Measurements from ENCODE around the gene EIF3A.

DNA sequence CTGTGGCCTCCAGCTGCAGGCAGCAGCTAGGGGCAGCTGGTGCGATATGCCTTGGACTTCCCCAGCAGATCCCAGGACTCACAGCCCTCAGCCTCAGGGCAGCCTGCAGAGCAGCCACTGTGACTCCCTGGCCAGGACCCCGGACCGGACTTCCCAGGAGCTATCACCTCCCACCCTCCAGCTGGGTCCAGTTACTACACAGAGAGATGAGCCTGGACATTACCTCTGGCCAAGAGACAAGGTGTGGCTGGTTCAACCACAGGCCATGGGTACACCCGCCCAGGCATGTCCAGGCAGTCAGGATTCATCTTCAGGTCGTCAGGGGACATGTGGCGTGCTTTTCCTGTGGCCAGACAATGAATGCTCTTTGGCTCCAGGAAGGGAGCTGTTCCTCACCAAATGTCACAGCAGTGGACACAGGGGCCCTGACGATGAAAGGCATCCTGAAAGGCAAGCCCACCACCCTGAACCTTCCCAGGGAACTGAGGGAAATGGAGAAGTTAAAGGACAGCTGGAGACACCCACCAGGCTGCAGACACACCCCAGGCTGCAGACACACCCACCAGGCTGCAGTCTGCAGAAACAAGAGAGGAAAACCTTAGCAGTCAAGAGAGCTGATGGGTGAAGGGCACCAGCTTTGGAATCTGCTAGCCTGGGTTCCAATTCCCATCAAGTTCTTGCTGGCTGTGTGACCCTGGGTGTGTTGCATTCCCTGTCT is 76.9 kb downstream of the EIF3A start:
- TF ChIP-seq FOXJ3 (CRISPR knock-in tag; IDR thresholded peaks at IDR 0.05) (no peak), CBX1 (IDR thresholded peaks at IDR 0.05; ENCODE audit: low read depth) (no peak), TFAM (CRISPR knock-in tag; conservative IDR thresholded peaks at IDR 0.05) (no peak), RNF2 (IDR thresholded peaks at IDR 0.05) (no peak), ELF4 (CRISPR knock-in tag; IDR thresholded peaks at IDR 0.05) (no peak), HCFC1 (IDR thresholded peaks at IDR 0.05; ENCODE audit: low read depth, low read length) (no peak)
- TF ChIP-seq, protein P1, sequence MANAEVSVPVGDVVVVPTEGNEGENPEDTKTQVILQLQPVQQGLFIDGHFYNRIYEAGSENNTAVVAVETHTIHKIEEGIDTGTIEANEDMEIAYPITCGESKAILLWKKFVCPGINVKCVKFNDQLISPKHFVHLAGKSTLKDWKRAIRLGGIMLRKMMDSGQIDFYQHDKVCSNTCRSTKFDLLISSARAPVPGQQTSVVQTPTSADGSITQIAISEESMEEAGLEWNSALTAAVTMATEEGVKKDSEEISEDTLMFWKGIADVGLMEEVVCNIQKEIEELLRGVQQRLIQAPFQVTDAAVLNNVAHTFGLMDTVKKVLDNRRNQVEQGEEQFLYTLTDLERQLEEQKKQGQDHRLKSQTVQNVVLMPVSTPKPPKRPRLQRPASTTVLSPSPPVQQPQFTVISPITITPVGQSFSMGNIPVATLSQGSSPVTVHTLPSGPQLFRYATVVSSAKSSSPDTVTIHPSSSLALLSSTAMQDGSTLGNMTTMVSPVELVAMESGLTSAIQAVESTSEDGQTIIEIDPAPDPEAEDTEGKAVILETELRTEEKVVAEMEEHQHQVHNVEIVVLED (CRISPR knock-in tag; IDR thresholded peaks at IDR 0.05): no peak
- TF ChIP-seq, protein P2, sequence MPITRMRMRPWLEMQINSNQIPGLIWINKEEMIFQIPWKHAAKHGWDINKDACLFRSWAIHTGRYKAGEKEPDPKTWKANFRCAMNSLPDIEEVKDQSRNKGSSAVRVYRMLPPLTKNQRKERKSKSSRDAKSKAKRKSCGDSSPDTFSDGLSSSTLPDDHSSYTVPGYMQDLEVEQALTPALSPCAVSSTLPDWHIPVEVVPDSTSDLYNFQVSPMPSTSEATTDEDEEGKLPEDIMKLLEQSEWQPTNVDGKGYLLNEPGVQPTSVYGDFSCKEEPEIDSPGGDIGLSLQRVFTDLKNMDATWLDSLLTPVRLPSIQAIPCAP (CRISPR knock-in tag; IDR thresholded peaks at IDR 0.05; ENCODE audit: borderline replicate concordance): no peak

Data from K562 (cell line).